ENCODE data around the gene DNAJC18.
"Not testable (repeated sequence)": the region's sequence is repeated elsewhere in the genome, so short reads cannot be mapped to it uniquely, and the experiment has no call there.

Gene DNAJC18

DNA sequence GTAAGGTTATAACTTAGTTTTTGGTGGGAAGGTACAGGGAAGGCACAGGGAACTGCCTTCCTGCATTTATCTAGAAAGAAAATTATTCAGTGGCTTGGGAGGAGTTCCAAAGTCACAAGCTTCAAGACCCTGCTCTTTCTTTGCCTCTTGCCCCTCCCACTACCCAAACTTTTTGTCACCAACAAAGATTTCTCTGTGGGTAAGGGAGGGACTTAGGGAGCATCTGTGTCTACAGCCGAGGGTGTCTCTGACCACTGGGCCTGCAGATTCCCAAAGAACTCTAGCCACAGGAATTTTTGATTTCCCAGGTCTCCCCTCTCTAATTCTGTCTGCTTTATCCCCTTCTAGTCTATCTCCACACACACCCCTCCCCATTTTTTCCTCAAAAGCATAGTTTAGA, 21.1 kb upstream of the DNAJC18 start:
- DNase-seq = no peak

DNA sequence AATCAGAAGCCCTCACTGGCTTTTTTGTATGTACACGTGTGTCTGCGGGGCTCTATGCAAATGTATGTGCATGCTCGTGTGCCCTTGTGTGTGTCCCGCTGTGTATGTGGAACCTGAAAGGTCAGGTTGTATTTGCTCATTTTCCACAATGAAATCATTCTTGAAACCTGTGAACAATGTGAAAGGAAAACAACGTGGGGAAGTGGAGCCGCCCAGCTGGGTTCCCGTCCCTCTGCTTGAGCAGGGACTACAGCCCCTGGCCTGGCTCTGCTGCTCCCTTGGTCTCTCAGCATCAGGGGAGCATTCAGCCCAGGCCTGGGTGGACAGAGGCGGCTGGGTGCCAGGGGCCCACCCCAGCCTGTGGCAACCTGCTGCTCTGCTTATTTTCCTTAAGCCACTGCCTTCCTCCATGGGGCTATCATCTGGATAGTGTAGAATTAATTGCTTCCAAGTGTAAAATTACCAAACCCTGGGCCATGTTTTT, 20.2 kb upstream of the DNAJC18 start:
- DNase-seq = no peak

DNA sequence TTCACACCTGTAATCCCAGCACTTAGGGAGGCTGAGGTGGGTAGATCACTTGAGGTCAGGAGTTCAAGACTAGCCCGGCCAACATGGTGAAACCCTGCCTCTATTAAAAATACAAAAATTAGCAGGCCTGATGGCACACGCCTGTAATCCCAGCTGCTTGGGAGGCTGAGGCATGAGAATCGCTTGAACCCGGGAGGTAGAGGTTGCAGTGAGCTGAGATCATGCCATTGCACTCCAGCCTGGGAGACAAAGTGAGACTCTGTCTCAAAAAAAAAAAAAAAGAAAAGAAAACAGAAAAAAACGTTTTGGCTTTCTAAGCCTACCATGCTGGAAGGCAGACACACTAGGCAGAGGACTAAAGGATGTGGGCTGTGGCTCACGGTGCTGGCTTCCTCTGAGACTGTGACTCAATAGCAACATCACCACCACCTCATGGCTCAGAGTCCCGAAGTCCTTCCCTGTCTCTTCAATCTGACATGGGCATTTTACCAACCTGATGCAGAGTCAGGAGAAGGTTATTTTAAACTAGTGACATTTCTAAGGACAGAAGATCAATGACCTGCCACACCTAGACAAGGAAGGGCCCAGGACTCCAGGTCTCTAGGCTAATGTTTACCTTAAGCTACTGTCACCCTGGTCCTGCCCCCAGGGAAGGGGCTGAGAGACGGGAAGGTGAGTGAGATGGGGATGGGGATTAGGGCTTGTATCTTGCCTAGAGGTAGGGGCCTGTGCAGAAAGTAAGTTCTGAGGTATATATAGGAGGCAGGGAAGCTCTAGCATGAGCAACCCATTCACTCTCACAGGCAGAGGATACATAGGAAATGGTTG, 19.5 kb upstream of the DNAJC18 start:
- no peak for DNase-seq

DNA sequence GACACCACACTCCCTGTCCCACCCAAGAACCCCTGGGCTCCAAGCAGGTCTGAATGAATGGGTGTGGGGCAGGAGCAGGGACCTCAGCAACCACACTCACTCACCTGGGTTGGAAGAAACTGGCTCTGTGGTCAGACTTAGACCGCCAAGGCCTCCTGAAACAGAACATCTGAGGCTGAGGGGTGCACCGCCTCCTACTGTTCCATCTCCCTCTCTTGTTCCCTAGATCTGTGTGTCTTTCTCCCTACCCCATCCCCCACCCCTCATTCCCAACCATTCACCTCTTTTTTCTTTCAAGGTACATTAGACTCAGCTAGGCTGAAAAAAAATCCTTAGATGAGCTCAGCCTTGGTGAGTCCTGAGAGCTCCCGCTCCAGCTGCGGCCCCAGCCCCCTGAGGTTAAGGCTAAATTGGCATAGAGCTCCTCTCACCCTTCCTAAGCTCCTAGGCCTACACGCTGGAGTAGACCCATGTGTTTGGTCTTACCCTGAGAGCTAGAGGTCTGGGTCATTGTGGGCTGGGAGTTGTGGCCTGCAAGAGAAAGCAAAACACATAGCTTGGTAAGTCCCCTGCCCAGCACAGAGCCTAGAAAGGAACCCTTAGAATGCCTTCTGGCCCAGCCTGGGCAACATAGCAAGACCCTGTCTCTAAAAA, 18.5 kb upstream of the DNAJC18 start:
- no peak for DNase-seq

DNA sequence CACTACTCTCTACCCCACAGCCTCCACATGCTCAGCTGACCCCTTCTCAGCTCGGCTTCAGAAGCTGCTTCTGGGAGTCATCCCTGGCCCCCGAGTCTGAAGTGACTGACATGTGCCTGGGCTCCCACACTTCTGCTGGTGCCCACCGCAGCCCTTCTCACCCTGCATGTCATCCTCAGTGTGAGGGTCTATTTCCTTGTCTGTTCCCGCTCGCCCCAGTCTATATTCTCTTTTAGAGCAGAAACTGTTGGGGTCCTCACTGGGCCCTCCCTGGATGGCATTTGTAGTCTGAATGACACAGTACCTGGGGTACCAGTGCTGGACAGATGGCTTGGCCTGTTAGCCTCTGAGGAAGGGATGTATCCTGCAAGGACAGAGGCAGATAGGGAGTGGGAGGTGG, 17.9 kb upstream of the DNAJC18 start:
- no peak for DNase-seq

DNA sequence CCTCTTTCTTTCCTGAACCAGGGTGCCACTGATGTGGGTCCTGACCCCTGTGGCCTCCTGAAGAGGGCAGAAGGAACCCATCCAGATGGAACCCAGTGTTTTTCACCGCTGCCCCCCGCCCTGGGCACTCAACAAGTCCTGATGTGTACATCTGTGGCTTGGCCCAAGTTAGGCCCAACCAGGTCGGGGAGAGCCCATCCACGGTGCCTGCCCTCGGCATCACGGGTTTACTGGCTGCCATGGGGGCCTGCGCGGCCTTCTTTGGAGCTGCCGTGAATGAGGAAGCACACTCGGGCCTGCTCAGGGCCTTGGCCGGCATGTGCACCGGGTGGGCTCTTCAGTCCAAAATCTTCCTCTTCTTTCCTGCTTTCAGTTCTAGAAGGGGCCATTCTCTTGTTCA, 17.5 kb upstream of the DNAJC18 start:
- DNase-seq = no peak

DNA sequence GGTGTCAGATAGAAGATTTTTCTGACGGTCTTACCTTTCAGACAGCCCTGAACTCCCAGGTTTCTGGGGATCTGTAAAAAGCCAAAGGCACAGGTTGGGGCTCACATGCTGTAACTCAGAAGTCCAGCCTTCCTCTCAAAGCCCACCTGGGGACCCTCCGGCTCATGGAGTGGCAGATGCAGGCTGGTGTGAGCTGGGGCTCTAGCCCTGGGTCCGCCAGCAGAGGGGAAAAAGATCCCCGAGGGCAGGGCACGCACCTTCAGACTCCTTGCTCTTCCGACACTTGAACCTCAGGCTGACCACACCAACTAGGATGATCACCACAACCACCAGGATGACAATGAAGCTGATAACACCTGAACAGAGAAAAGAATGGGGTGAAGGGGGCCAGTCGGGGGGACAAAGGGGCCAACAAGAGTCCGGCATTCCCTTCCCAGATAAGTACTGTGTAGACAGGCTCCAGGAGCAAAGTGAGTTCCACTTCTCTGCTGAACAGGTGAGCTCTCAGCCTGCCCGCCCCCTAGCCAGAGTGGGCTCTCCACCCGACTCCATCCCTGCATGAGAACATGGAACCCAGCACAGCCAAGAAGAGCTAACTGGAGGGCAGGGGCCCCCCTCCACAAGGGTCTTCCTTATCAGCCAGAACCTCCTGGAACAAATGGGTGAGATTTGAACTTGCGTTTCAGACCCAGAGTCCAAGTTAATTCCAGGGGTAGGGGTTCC, 15.4 kb upstream of the DNAJC18 start:
- no peak for DNase-seq

DNA sequence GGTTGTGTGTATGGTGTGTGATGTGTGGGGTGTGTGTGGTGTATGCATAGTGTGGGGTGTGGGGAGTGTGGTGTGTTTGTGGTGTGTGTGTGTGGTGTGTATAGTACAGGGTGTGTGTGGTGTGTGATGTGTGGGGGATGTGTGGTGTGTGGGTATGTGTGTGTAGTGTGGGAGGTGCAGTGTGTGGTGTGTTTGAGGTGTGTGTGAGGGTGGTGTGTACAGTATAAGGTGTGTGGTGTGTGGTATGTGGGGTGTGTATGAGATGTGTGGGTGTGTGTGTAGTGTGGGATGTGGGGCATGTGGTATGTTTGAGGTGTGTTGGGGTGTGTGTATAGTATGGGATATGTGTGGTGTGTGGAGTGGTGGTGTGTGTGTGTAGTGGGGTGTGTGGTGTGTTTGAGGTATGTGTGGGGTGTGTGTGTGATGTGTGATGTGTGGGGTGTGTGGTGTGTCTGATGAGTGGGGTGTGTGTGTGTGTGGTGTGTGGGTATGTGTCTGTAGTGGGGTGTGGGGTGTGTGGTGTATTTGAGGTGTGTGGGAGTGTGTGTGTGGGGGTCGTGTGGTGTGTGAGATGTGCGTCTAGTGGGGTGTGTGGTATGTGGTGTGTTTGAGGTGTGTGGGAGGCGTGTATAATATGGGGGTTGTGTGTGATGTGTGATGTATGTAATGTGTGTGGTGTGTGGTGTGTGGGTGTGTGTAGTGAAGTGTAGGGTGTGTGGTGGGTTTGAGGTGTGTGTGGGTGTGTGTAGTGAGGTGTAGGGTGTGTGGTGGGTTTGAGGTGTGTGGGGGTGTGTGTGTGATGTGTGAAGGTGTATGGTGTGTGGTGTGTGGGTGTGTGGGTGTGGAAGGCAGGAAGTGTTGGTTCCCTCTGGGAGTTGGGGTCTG, 14.6 kb upstream of the DNAJC18 start:
- no peak for DNase-seq

DNA sequence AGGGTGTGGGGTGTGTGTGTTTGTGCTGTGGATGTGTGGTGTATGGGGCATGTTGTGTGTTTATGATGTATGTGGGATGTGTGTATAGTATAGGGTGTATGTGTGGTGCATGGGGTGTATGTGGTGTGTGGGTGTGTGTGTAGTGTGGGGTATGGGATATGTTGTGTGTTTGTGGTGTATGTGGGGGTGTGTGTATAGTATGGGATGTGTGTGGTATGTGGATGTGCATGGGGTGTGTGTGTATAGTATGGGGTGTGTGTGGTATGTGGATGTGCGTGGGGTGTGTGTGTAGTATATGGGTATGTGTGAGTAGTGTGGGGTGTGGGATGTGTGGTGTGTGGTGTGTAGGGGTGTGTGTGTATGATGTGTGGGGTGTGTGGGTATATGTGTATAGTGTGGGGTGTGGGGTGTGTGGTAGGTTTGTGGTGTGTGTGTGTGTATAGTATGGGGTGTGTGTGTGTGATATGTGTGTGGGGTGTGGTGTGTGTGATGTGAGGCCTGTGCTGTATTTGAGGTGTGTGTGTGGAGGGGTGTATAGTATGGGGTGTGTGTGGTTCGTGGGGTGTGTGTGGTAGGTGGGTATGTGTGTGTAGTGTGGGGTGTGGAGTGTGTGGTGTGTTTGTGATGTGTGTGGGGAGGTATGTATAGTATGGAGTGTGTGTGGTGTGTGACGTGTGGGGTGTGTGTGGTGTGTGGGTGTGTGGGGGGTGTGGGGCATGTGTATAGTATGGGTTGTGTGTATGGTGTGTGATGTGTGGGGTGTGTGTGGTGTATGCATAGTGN, 12.7 kb upstream of the DNAJC18 start:
- DNase-seq = no peak

DNA sequence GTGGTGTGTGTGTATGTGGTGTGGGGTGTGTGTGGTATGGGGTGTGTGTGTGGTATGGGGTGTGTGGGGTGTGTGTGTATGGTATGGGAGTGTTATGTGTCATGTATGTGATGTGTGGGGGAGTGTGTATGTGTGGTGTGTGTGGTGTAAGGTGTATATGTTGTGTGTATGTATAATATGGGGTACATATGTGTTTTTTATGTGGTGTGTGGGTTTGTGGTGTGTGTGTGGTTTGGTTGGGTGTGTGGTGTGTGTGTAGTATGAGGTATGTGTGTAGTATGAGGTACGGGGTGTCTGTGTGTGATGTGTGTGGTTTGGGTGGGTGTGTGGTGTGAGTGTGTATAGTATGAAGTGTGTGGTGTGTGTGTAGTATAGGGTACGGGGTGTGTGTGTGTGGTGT, 11.9 kb upstream of the DNAJC18 start:
- no peak for DNase-seq

DNA sequence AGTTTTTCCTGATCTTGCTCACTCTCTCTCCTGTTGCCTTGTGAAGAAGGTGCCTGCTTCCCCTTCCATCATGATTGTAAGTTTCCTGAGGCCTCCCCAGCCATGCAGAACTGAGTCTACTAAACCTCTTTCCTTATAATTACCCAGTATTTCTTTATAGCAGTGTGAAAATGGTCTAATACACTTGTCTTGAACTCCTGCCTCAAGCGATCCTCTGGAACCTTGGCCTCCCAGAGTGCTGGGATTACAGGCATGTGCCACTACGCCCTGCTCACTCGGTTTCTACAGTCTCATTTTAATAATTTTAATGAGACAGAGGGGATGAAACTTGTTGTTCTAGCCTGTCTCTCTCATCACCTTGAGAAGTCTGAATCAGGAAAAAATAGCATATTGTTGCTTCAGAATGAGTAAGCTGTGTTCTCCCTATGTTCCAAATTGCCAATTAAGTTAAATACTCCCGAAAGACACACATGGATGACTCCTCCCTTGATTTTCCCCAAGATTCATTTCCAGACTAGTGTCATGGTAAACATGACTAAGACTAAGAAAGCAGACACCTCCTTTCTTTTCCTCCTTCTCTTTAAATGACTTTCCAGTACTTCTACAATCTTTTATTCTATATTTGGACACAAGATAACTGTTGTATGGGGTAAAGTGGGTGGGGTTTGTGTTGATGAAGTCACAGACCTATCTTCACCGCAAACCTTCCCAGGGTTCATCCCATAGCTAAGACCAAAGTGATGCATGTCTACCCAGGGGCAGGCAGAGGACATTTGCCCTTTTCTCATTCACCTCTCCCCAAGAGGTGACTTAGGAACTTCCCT, 7.8 kb upstream of the DNAJC18 start:
- DNase-seq = no peak

DNA sequence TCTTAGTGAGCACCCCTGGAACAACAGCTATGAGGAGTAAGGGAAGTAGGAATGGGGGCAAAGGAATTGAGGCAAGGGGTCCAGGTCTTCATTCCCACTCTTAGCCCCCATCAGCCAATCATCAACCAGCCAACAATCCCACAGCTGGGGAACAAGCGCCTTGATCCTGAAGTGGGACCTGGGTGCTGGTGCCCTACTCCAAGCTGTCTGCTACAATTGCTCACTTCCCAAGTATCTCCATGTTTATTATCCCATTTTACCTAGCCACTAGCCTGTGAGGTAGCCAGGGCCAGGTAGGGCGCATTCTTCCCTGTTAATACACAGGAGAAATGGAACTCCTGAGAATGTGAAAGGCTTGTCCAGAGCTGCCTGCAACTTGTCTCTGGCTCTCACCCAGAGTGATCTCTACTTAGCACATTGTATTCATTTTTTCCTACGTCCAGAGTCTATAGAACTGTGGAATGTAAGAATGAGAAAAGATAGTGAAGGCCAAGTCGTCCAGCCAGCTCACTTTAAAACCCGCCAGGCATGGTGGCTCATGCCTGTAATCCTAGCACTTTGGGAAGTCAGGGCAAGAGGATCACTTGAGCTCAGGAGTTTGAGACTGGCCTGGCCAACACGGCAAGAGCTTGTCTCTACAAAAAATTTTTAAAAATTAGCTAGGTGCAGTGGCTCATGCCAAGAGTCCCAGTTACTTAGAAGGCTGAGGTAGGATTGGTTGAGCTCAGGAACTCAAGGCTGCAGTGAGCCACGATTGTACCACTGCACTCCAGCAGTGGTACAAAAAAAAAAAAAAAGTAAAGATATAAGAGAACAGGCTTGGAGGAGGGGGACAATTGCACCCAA, 6.2 kb upstream of the DNAJC18 start:
- no peak for DNase-seq

DNA sequence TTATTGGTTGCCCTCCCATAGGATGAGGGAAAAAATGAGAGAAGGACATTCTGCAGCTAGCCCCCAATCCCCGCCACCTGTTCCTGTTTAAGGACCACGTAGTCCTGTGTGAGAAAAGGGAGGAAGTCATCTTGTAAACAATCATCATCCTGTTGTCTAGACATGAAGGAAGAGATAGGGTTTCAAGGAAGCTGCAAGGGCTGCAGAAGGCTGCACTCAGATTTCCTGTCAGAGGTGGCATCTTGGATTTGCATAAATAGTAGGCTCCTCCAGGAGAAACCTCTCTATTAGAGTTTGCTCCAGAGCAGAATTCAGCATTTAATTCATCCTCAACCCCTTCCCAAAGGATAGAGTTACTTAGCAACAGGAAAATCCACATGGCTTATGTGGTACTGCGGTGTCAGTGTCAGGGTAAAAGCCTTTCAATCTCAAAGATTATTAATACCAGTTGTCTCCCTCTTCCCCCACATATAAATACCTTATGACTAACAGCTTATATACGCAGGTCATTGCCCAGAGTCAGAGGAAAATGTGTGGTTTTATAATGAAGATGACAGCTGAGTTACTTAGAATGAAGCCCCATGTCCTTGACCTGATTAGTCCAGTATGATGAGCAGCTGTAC, 4.6 kb upstream of the DNAJC18 start:
- DNase-seq = no peak

DNA sequence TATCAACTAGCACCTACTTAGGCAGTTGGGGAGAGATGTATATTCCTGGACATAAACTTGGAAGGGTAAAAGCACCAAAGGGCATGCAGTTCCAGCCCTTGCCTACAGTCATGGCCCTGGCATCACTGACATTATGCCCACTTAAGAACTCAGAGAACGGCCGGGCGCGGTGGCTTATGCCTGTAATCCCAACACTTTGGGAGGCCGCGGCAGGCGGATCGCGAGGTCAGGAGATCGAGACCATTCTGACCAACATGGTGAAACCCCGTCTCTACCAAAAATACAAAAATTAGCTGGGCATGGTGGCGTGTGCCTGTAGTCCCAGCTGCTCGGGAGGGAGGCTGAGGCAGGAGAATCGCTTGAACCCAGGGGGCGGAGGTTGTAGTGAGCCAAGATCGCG, 1.1 kb upstream of the DNAJC18 start:
- DNase-seq = not testable (repeated sequence)

DNA sequence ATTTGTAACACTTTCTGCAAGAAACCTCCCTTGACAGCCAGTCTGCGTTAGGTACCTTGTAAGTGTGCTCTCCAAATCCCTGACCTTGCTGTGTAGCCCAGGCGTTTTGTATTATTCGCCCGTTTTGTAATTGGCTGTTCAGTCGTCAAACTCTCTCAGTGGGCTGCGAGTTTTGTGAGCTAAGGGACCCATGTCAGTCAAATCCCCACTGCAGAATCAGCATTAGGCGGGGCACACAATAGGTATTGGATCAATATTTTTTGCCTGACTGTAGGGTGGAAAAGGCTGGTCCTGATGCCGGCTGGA, 665 bp downstream of the DNAJC18 start:
- no peak for DNase-seq

DNA sequence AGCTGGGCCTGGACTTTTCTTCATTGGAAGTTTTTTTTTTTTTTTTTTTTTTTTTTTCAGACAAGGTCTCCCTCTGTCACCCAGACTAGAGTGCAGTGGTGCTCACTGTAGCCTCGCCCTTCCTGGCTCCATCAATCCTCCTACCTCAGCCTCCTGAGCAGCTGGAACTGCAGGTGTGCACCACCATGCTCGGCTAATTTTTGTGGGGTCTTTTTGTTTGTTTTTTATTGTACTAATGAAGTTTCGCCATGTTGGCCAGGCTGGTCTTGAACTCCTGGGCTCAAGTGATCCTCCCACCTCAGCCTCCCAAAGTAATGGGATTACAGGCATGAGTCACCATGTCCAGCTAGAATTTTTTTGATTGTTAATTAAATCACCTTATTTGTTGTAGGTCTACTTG, 3.6 kb downstream of the DNAJC18 start:
- no peak for DNase-seq

DNA sequence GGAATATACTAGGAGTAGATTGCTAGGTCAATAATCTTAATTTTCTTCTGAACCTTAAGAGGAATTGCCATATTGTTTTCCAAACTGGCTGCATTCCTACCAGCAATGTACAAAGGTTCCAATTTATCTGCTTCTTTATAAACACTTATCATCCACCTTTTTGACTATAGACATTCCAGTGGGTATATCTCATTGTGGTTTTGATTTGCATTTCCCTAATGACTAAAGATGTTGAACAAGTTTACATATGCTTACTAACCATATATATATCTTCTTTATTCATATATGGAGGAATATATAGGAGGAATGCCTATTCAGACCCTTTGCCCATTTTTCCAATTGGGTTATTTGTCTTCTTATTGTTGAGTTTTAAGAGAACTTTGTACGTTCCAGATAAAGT, 7.6 kb downstream of the DNAJC18 start:
- no peak for DNase-seq

DNA sequence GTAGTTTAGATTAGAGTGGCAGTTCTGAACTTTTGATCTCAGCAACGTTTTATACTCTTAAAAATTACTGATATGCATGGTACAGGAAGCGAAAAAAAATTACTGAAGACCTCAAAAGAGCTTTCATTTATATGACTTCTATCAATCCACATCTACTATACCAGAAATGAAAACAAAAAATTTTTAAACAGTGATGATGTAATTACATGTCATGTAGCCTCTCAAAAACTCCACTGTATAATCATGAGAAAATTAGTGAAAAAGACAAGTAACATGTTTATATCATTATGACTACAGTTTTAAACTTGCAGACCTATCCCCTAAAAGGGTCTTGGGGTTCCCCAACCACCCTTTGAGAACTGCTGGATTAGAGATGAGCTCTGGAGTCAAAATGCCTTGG, 9.3 kb downstream of the DNAJC18 start:
- no peak for DNase-seq

DNA sequence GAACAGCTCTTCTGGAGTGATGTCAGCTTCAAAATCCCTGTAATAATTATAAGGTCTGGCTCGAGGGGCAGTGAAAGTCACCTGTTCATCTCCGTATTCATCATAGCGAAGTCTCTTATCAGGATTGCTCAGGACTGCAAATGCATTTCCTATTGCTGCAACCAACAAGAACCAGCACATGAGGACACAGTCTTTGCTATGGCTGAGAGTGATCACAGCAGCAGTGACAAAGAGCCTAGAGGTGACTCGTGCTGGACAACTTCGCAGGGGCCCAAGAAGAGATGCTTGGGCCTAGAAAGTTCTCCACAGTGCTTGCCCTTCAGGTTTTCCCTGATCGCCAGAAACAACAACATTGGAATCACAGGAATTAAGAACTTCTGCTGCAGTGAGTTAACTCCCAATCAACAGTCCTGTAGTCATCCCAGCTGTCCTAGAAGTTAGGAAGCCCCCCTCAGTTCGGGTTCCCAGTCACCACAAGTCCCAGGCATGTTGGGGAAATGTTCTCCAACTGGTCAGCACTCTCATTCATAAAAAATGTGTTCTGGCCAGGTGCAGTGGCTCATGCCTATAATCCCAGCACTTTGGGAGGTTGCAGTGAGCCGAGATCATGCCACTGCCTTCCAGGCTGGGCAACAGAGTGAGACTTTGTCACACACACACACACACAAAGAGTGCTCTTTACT, 13.0 kb downstream of the DNAJC18 start:
- no peak for DNase-seq

All from NCI-H510A (cell line).